ENCODE data around the gene LHX3. TPM values are rescaled to one million over a fixed set of nuclear protein-coding genes. Genes with fewer than 3 reads are reported as not detected.

Gene LHX3
- total and polyA plus RNA-seq, 2 of the 4 experiments (the other 2 are of a cell fraction) = not detected

DNA sequence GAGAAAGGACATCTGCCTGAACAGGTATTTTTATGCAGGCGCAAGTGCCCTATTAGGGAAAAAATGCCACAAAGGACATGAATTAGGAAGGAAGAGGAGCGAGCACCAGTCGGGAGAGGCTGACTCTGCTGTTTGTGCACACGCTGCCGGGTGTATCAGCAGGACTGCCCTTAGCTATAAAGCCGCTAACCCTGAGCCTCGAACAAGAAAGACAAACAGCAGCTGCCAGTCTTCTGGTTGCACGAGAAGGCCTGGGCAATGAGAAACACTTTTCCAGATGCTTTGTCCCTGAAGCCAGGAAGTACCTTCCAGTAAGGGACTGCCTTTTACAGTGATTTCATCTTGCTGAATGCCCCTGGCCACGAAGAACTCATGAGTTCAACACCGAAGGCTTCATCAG lies 28.0 kb upstream of the LHX3 start:
- no peak overlapping the region for H3K56ac ChIP-seq (ENCODE audit: extremely low read depth, insufficient read depth, low read length)
- CTCF ChIA-PET = no interaction called here
- H2BK20ac ChIP-seq (ENCODE audit: low read depth, low read length) = no peak overlapping the region
- H3K27me3 ChIP-seq (ENCODE audit: control insufficient read depth, insufficient read depth, low read length) = no peaks in the 10 kb centered on the region
- POLR2A ChIA-PET (ENCODE audit: unreplicated experiment) = no interaction called here
- no peak overlapping the region for H3K14ac ChIP-seq (replicated peaks; ENCODE audit: low read depth, low read length)
- TF ChIP-seq RCOR1 (IDR thresholded peaks at IDR 0.05; ENCODE audit: insufficient replicate concordance, low read length) (no peak), MAZ (IDR thresholded peaks at IDR 0.05; ENCODE audit: borderline replicate concordance, low read depth, low read length) (no peak), MAFK (IDR thresholded peaks at IDR 0.05; ENCODE audit: low read depth, low read length) (no peak), CEBPB (IDR thresholded peaks at IDR 0.05; ENCODE audit: low read depth, low read length) (no peak), CHD1 (IDR thresholded peaks at IDR 0.05; ENCODE audit: low read depth, low read length) (no peak), BHLHE40 (IDR thresholded peaks at IDR 0.05; ENCODE audit: low read depth, low read length) (no peak), ELK1 (IDR thresholded peaks at IDR 0.05; ENCODE audit: borderline replicate concordance, low read depth, low read length) (no peak), POLR2A (IDR thresholded peaks at IDR 0.05; ENCODE audit: low read depth, low read length) (no peak), FOS (IDR thresholded peaks at IDR 0.05; ENCODE audit: low read depth, low read length) (no peak), NFE2L2 (IDR thresholded peaks at IDR 0.05; ENCODE audit: low read depth, low read length) (no peak), USF2 (IDR thresholded peaks at IDR 0.05; ENCODE audit: low read depth, low read length) (no peak), MXI1 (IDR thresholded peaks at IDR 0.05; ENCODE audit: borderline replicate concordance, low read depth, low read length) (no peak), RAD21 (IDR thresholded peaks at IDR 0.05; ENCODE audit: low read length) (no peak), RFX5 (IDR thresholded peaks at IDR 0.05; ENCODE audit: low read depth, low read length) (no peak), SMC3 (IDR thresholded peaks at IDR 0.05; ENCODE audit: low read depth, low read length) (no peak)
- TF ChIP-seq, protein P1, sequence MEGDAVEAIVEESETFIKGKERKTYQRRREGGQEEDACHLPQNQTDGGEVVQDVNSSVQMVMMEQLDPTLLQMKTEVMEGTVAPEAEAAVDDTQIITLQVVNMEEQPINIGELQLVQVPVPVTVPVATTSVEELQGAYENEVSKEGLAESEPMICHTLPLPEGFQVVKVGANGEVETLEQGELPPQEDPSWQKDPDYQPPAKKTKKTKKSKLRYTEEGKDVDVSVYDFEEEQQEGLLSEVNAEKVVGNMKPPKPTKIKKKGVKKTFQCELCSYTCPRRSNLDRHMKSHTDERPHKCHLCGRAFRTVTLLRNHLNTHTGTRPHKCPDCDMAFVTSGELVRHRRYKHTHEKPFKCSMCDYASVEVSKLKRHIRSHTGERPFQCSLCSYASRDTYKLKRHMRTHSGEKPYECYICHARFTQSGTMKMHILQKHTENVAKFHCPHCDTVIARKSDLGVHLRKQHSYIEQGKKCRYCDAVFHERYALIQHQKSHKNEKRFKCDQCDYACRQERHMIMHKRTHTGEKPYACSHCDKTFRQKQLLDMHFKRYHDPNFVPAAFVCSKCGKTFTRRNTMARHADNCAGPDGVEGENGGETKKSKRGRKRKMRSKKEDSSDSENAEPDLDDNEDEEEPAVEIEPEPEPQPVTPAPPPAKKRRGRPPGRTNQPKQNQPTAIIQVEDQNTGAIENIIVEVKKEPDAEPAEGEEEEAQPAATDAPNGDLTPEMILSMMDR (conservative IDR thresholded peaks at IDR 0.05; ENCODE audit: low read depth, low read length) = no peak
- no peak overlapping the region for H2BK15ac ChIP-seq (ENCODE audit: low read depth, low read length)
- H3K9me3 ChIP-seq (ENCODE audit: control insufficient read depth, insufficient read depth, low read length) = no peaks in the 10 kb centered on the region
- H3K79me1 ChIP-seq (ENCODE audit: low read depth in 1 of 2, low read length in 2 of 2) = peaks cover 7 to 29% of the 10 kb centered on the region in 2 experiments
- H3K18ac ChIP-seq (ENCODE audit: low read depth, low read length) = no peak overlapping the region
- no peak overlapping the region for H3K9ac ChIP-seq (ENCODE audit: low read depth, low read length)
- no peak overlapping the region for H3K4me3 ChIP-seq (ENCODE audit: insufficient read depth, low read depth, low read length)
- no peak overlapping the region for H4K8ac ChIP-seq (ENCODE audit: low read depth in 2 of 2, low read length in 2 of 2)
- dilution Hi-C loops (cut with HindIII; ENCODE audit: low sequenced_read_pairs, unreplicated experiment) = no loop called here
- H4K20me1 ChIP-seq (ENCODE audit: insufficient read depth, low read length) = peaks cover 20% of the 10 kb centered on the region
- ATAC-seq (ENCODE audit: low read depth) (no peak), DNase-seq (no peak)
- no peak overlapping the region for H3K27ac ChIP-seq (ENCODE audit: insufficient read depth, low read length)
- intact Hi-C loops (cut with micrococcal nuclease) = no loop called here
- no peak overlapping the region for H2AK5ac ChIP-seq (ENCODE audit: low read depth, low read length)
- no peak overlapping the region for H2AK9ac ChIP-seq (replicated peaks; ENCODE audit: low read depth, low read length, poor library complexity)
- no peak overlapping the region for H4K91ac ChIP-seq (ENCODE audit: insufficient read depth, low read depth, low read length)
- in situ Hi-C loops (cut with MboI; ENCODE audit: low sequenced_read_pairs) = no loop called here
- no peak overlapping the region for H2AFZ ChIP-seq (replicated peaks; ENCODE audit: low read length, poor library complexity)
- peaks cover 5% of the 10 kb centered on the region; the same call in 1 of the 2 replicates for H3K4me1 ChIP-seq (ENCODE audit: control insufficient read depth, insufficient read depth, low read length)
- WGBS, 2 experiments (ENCODE audit: extremely low coverage in 2 of 2, insufficient read length in 1 of 2) = 67% methylated on average over 3 of the region's 10 CpGs; no CpG with 5 or more reads in 1 of the 2 experiments
- no peak overlapping the region for H3K4me2 ChIP-seq (ENCODE audit: low read depth, low read length)
- H2BK120ac ChIP-seq (ENCODE audit: low read depth, low read length) = no peak overlapping the region
- H3K23ac ChIP-seq (ENCODE audit: low read depth, low read length) = no peak overlapping the region
- no peak overlapping the region for H2BK5ac ChIP-seq (ENCODE audit: low read depth, low read length, poor library complexity, severe bottlenecking)
- peaks cover 9% of the 10 kb centered on the region for H3K36me3 ChIP-seq (ENCODE audit: control insufficient read depth, insufficient read depth, low read length)
- peaks cover 7% of the 10 kb centered on the region; the same call in 1 of the 2 replicates for H3K9me1 ChIP-seq (ENCODE audit: insufficient read depth, low read length)
- no TSS peak for BruUV-seq (replicated peaks)
- H4K5ac ChIP-seq (ENCODE audit: low read depth, low read length) = no peak overlapping the region
- H3K4ac ChIP-seq (ENCODE audit: low read depth, low read length) = no peak overlapping the region

Data from IMR-90 (cell line).